CD8-positive, alpha-beta memory T cell (primary cell): Measurements from ENCODE around the gene CHD1. TPM values are rescaled to one million over a fixed set of nuclear protein-coding genes. Genes with fewer than 3 reads are reported as not detected.

Source experiments
- CTCF ChIA-PET: fragments of 350-600 bp; sonication (Branson Sonifier 250); formaldehyde crosslinking; loops from one replicate; lab custom pipeline; 2021; ENCODE audit warnings: antibody characterized with exemption; lab: Charles Lee
- POLR2A ChIA-PET: fragments of 350-600 bp; sonication (Branson Sonifier 250); formaldehyde crosslinking; loops from one replicate; lab custom pipeline; 2021; ENCODE audit warnings: antibody characterized with exemption; lab: Charles Lee
- DNase-seq, 5 donors: peaks; one replicate each; pipeline versions ENCODE4 v3.0.0 to v3.0.0-alpha.2; 2020 to 2022; ENCODE audit warnings: mixed read lengths in 1 of 5
- H3K27ac ChIP-seq: one replicate; pipeline ENCODE4 v1.7.0; 2013; ENCODE audit warnings: low read depth, mild to moderate bottlenecking, low read length, moderate library complexity
- H3K27me3 ChIP-seq: 2 replicates; pipeline ENCODE4 v1.7.0; 2013; ENCODE audit warnings: low read length, mild to moderate bottlenecking; ENCODE audit not compliant: insufficient read depth, poor library complexity, severe bottlenecking
- H3K36me3 ChIP-seq: 2 replicates; pipeline ENCODE4 v1.7.0; 2013; ENCODE audit warnings: mild to moderate bottlenecking, low read length, moderate library complexity; ENCODE audit not compliant: insufficient read depth
- H3K4me1 ChIP-seq: 2 replicates; pipeline ENCODE4 v1.7.0; 2013; ENCODE audit warnings: mild to moderate bottlenecking, low read length, moderate library complexity; ENCODE audit not compliant: insufficient read depth
- H3K4me3 ChIP-seq: 2 replicates; pipeline ENCODE4 v1.7.0; 2013; ENCODE audit warnings: mild to moderate bottlenecking, low read length
- H3K9me3 ChIP-seq: 2 replicates; pipeline ENCODE4 v1.7.0; 2013; ENCODE audit warnings: mild to moderate bottlenecking, low read length
- H3K27ac Mint-ChIP-seq, 8 donors: one replicate each; pipeline ENCODE4 v1.8.0; 2020 to 2021; ENCODE audit warnings: mixed read lengths in 8 of 8, mild to moderate bottlenecking in 6 of 8, inconsistent platforms in 3 of 8, moderate library complexity in 3 of 8
- H3K27me3 Mint-ChIP-seq, 2 donors: one replicate each; pipeline ENCODE4 v1.8.0; 2020 to 2021; ENCODE audit warnings: mixed read lengths in 2 of 2, mild to moderate bottlenecking in 1 of 2, moderate library complexity in 1 of 2
- H3K36me3 Mint-ChIP-seq, 3 donors: one replicate each; pipeline ENCODE4 v1.8.0; 2020 to 2021; ENCODE audit warnings: mixed read lengths in 3 of 3, inconsistent platforms in 1 of 3, mild to moderate bottlenecking in 1 of 3
- H3K4me1 Mint-ChIP-seq, 3 donors: one replicate each; pipeline ENCODE4 v1.8.0; 2020 to 2021; ENCODE audit warnings: mixed read lengths in 3 of 3, inconsistent platforms in 1 of 3, mild to moderate bottlenecking in 1 of 3
- H3K4me3 Mint-ChIP-seq, 7 donors: one replicate each; pipeline ENCODE4 v1.8.0; 2020 to 2021; ENCODE audit warnings: mixed read lengths in 7 of 7, mild to moderate bottlenecking in 6 of 7, moderate library complexity in 4 of 7, inconsistent platforms in 2 of 7
- H3K9me3 Mint-ChIP-seq, 5 donors: one replicate each; pipeline ENCODE4 v1.8.0; 2020 to 2022; ENCODE audit warnings: mixed read lengths in 5 of 5, mild to moderate bottlenecking in 3 of 5, moderate library complexity in 2 of 5, inconsistent platforms in 1 of 5
- polyA plus RNA-seq: library from polyadenylated mRNA; unstranded; fragments of 300-500 nt; fragmentation: Illumina TruSeq; gene quantifications from one replicate; pipeline ENCODE4 v1.2.3, GENCODE V29; 2021
- total RNA-seq, 2 experiments: library from RNA; stranded (reverse); gene quantifications; one replicate each; pipeline ENCODE4 v1.2.3, GENCODE V29; 2021

Gene CHD1
- total and polyA plus RNA-seq, 3 experiments from 2014 or later: 14.1 to 73.6 (median 70.8) TPM

DNA sequence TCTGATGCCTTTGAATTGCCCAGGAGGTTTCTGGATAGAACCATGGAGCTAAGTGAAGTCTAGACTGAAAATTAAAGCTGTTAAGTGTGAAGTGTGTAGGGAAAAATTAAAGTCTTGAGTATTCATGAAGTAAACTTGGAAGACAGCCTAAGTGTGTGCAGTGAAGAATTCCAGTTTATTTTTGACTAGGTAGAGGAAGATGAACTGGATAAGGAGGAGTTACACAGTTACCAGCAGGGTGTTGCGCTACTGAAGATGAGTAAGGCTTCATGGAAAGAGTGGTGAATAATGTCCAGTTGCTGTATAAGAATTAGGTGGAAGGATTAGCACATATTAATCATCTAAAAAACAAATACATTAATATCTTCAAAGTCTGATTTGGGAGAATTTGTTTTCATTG, 5.7 kb upstream of the CHD1 start:
- Histone ChIP-seq H3K27ac (no peak overlapping the region), H3K4me3 (no peak overlapping the region), H3K36me3 (no peaks in the 10 kb centered on the region), H3K27me3 (no peaks in the 10 kb centered on the region), H3K4me1 (peaks cover 54% of the 10 kb centered on the region), H3K9me3 (no peaks in the 10 kb centered on the region)
- ChIA-PET POLR2A (interaction anchor here (1.5 kb wide), 1 partner anchor 103 kb away, joined by 3 read pairs; no protein-coding TSS in a partner anchor), CTCF (interaction anchor here (0.7 kb wide), 1 partner anchor 103 kb away, joined by 3 read pairs; no protein-coding TSS in a partner anchor)
- DNase-seq: no peak
- no peaks in the 10 kb centered on the region for H3K9me3 Mint-ChIP-seq
- peaks cover 62 to 94% (median 73%) of the 10 kb centered on the region in 3 donors for H3K4me1 Mint-ChIP-seq
- peaks cover 0 to under 1% of the 10 kb centered on the region in 2 donors for H3K27me3 Mint-ChIP-seq
- H3K36me3 Mint-ChIP-seq: peaks cover 0 to 26% (median 2%) of the 10 kb centered on the region in 3 donors
- H3K4me3 Mint-ChIP-seq: no peak overlapping the region
- H3K27ac Mint-ChIP-seq: peak overlapping the region; percentile 84 to 100 (median 95)

DNA sequence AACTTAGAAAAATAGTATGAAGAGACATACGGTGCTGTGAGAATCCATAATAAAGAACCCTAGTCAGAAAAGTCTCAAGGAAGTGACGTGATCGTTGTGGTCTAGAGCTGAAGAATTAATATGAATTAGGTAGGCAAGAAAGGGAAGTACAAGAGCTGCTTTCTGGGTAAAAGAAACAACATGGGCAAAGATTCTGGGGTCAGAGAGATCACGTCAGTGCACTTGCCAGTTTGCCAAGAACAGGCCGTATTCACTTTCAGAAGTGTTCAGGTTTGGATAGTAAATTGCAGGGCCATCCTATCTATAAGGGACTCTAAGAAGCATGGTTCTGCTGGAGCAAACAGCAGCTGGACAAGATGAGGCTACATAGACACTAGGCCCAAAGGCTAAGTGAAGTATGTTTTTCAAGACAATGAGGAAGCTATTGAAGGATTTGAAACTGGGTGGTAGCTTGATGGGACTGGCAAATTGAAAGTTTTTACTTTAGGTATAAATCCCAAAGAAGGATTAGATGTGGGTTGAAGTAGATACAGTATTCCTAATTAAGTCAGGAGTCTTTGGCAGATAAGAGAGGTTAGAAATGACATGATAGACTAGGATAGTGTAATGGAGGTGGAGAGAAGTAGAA, 4.8 kb upstream of the CHD1 start:
- H3K9me3 Mint-ChIP-seq: no peaks in the 10 kb centered on the region
- H3K27ac ChIP-seq: peak overlapping the region; percentile 28
- H3K4me1 Mint-ChIP-seq: peaks cover 55 to 87% (median 69%) of the 10 kb centered on the region in 3 donors
- no peaks in the 10 kb centered on the region for H3K36me3 ChIP-seq
- peaks cover 0 to 7% of the 10 kb centered on the region in 2 donors for H3K27me3 Mint-ChIP-seq
- peaks cover 54% of the 10 kb centered on the region for H3K4me1 ChIP-seq
- H3K4me3 Mint-ChIP-seq: peak overlapping the region; percentile 0 to 64 (median 23)
- H3K9me3 ChIP-seq: no peaks in the 10 kb centered on the region
- H3K27ac Mint-ChIP-seq: peak overlapping the region; percentile 90 to 100 (median 95)
- ChIA-PET POLR2A (interaction anchor here (1.5 kb wide), 1 partner anchor 104 kb away, joined by 3 read pairs; no protein-coding TSS in a partner anchor), CTCF (no interaction called here)
- H3K27me3 ChIP-seq: no peaks in the 10 kb centered on the region
- peaks cover 0 to 35% (median 2%) of the 10 kb centered on the region in 3 donors for H3K36me3 Mint-ChIP-seq
- peak in 3 of 5 donors; percentile 54 to 72 (median 67) for DNase-seq
- H3K4me3 ChIP-seq: no peak overlapping the region

DNA sequence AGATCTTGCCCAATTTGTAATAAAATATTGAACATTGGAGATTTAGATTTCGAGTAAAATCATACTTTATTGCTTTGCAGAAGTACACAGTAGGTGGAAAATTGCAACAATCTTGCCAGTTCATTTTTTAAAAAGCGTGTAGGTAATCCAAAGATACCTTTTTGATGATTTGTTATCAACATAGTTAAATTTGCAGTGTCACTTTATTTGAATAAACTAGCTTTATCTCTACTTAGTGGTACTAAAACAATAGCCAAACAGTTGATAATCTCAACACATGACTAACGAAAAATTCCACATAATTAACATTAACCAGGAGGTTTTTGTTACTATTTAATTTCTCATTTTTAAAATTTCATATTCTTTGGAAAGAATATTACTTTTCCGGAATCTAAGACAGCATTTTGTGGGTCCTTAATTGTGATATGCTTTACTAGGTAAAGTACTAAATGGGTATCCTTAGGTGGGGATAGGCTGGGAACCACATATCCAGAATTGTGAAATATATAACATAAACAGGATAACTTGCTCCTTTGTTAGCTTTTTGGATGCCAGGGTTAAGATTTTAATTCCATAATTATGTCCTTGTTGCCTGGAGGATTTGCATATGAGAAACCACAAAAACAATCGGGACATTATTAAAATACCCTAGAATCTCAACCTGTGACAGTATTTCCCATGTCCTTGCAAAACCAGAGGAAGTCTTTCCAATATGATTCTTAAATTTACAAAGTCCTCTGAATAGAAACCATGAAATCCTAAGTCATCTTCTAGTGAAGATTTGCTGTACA, 2.4 kb upstream of the CHD1 start:
- no peaks in the 10 kb centered on the region for H3K9me3 ChIP-seq
- no peaks in the 10 kb centered on the region for H3K27me3 ChIP-seq
- H3K4me3 ChIP-seq: no peak overlapping the region
- POLR2A ChIA-PET: interaction anchor here (0.7 to 1.0 kb wide), 2 partner anchors 10 to 72 kb away, joined by 4 to 8 read pairs; no protein-coding TSS in a partner anchor
- Mint-ChIP-seq H3K36me3 (peaks cover 0 to 45% (median 2%) of the 10 kb centered on the region in 3 donors), H3K4me3 (peak overlapping the region in 6 of 7 donors; percentile 95 to 99 (median 97)), H3K27ac (peak overlapping the region; percentile 56 to 100 (median 100)), H3K4me1 (peaks cover 63 to 77% (median 77%) of the 10 kb centered on the region in 3 donors), H3K9me3 (no peaks in the 10 kb centered on the region), H3K27me3 (peaks cover 0 to 8% of the 10 kb centered on the region in 2 donors)
- H3K27ac ChIP-seq: no peak overlapping the region
- H3K36me3 ChIP-seq: no peaks in the 10 kb centered on the region
- H3K4me1 ChIP-seq: peaks cover 63% of the 10 kb centered on the region
- CTCF ChIA-PET: interaction anchor here (3.8 kb wide), 1 partner anchor 130 kb away, joined by 15 read pairs; no protein-coding TSS in a partner anchor
- no peak for DNase-seq

DNA sequence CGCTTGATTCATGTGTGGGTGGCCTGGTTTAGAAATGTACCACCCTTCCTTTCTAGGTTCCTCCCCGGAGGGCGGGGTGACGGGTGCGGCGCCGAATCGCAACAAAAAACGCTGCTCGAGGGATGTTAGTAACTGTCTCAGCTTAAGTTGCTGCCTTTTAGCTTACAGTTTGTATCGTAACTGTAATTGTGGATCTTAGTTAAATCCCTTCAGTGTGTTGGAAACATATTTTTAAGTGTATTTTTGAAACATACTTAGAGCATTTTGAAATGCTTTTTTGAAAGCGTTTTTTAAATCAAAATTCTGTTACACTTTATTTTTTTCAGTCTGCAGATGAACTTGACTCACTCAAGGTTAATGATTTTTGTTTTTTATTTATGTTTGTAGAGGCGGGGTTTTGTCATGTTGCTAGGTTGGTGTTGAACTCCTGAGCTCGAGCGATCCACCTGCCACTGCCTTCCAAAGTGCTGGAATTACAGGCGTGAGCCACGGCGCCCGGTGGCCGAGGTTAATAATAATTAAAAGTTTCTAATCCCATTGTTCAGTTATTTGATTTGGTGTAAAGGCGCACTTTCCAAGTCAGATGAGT, 997 bp upstream of the CHD1 start:
- Histone ChIP-seq H3K27ac (peak overlapping the region; percentile 100), H3K9me3 (no peaks in the 10 kb centered on the region), H3K4me3 (peak overlapping the region; percentile 96), H3K36me3 (peaks cover 6% of the 10 kb centered on the region), H3K27me3 (no peaks in the 10 kb centered on the region), H3K4me1 (peaks cover 65% of the 10 kb centered on the region)
- Mint-ChIP-seq H3K36me3 (peaks cover 0 to 59% (median 2%) of the 10 kb centered on the region in 3 donors), H3K9me3 (no peaks in the 10 kb centered on the region), H3K27ac (peak overlapping the region; percentile 100), H3K4me1 (peaks cover 68 to 81% (median 77%) of the 10 kb centered on the region in 3 donors), H3K4me3 (peak overlapping the region; percentile 95 to 99 (median 97)), H3K27me3 (peaks cover 0 to 8% of the 10 kb centered on the region in 2 donors)
- ChIA-PET CTCF (interaction anchor here (1.2 to 3.8 kb wide), 7 partner anchors 9 to 134 kb away, joined by 3 to 15 read pairs (median 6); no protein-coding TSS in a partner anchor), POLR2A (interaction anchor here (0.5 to 2.5 kb wide), 18 partner anchors 9 to 1994 kb away, joined by 3 to 23 read pairs (median 4); partner anchors contain the start of genes LNPEP and ST8SIA4)
- no peak for DNase-seq

DNA sequence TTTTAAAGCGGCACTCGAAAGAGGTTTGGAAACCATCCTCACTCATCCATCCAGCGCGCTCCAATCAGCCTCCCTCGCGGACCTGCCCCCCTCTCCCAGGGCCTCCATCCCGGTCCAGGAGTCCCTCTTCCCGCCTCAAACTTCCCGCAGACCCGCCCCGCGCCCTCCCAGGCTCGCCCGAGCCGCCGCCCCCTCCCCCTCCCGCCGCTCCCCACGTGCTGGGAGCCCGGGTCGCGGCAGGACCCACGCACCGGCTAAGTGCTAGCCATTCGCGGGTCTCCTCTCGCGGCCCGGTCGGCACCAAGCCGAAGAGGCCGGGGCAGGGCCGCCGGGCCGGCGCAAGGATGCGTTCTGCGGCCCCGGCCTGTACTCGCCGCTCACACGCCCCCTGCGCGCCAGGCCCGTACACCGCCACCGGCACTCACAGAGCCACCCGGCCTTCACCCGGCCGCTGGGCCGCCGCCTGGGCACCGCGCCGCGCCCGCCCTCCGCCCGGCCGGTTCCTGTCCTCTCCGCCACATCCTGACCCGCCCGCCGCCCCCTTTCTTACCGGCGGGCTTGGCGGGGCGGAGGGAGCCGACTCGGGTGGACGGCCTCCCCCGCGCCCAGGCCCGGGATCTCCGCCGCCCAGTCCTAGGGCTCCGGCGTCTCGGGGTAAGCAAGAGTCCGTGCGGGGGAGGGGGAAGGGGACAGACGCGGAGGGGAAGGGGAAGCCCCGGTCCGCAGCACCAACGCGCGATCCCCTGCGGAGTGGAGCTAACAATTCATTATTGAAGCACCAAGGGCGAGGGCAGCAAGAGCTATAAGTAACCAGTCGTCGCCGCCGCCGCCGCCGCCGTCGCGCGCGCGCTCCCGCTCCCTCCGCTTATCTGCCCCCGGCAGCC, 576 bp downstream of the CHD1 start:
- Histone ChIP-seq H3K4me1 (peaks cover 63% of the 10 kb centered on the region), H3K9me3 (no peaks in the 10 kb centered on the region), H3K4me3 (peak overlapping the region; percentile 91), H3K27me3 (no peaks in the 10 kb centered on the region), H3K36me3 (peaks cover 16% of the 10 kb centered on the region), H3K27ac (peak overlapping the region; percentile 100)
- peaks cover 0 to 72% (median 3%) of the 10 kb centered on the region in 3 donors for H3K36me3 Mint-ChIP-seq
- H3K27me3 Mint-ChIP-seq: peaks cover 0 to 8% of the 10 kb centered on the region in 2 donors
- DNase-seq: peak in 4 of 5 donors; percentile 29 to 60 (median 38)
- H3K9me3 Mint-ChIP-seq: no peaks in the 10 kb centered on the region
- H3K27ac Mint-ChIP-seq: peak overlapping the region; percentile 100
- ChIA-PET POLR2A (interaction anchor here (0.6 to 2.5 kb wide), 7 partner anchors 9 to 1992 kb away, joined by 3 to 23 read pairs (median 6); partner anchors contain the start of gene LNPEP), CTCF (interaction anchor here (1.0 to 3.8 kb wide), 4 partner anchors 23 to 133 kb away, joined by 3 to 15 read pairs (median 8); no protein-coding TSS in a partner anchor)
- H3K4me3 Mint-ChIP-seq: peak overlapping the region; percentile 95 to 99 (median 97)
- H3K4me1 Mint-ChIP-seq: peaks cover 64 to 81% (median 77%) of the 10 kb centered on the region in 3 donors

DNA sequence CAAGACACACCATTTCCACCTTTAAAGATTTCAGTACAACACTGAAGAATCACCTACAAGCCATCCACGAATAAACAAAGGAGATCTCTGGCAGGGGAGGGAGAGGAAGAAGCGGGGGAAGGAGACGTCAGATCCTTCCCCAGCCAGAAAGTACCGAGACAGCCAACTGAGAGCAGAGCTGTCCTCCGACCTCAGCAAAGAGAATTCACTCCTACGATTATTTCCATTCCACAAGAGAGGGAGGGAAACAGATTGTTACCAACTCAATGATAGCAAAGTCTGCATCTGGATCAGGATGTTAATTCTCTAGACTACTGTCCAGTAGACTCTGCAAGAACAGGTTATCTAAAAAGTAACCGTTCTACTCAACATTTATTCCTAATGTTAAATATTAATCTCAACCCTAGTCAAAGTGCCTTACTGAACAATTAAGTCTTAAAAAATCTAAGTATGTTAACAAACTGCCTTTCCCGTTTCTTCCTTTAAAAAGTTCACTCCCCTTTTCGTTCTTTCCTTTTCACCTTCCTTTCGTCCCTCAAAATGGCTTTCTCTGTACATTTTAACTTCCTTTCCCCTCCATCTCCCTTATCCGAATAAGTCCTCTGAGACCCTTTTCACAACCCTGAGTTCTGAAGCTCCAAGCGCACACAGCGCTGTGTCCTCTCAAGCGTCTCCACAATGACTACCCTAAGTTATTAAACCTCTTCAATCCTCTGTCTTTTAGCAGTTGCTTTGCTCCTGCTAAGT, 1.4 kb downstream of the CHD1 start:
- Histone ChIP-seq H3K27me3 (no peaks in the 10 kb centered on the region), H3K27ac (peak overlapping the region; percentile 100), H3K4me1 (peaks cover 58% of the 10 kb centered on the region), H3K9me3 (no peaks in the 10 kb centered on the region), H3K36me3 (peaks cover 16% of the 10 kb centered on the region), H3K4me3 (peak overlapping the region; percentile 91)
- H3K9me3 Mint-ChIP-seq: no peaks in the 10 kb centered on the region
- peak overlapping the region; percentile 90 to 98 (median 96) for H3K4me3 Mint-ChIP-seq
- peaks cover 59 to 80% (median 75%) of the 10 kb centered on the region in 3 donors for H3K4me1 Mint-ChIP-seq
- POLR2A ChIA-PET: interaction anchor here (0.7 kb wide), 1 partner anchor 10 kb away, joined by 3 read pairs; no protein-coding TSS in a partner anchor
- peak; percentile 48 to 74 (median 72) for DNase-seq
- peaks cover 0 to 8% of the 10 kb centered on the region in 2 donors for H3K27me3 Mint-ChIP-seq
- H3K36me3 Mint-ChIP-seq: peaks cover 0 to 76% (median 6%) of the 10 kb centered on the region in 3 donors
- peak overlapping the region; percentile 90 to 100 (median 99) for H3K27ac Mint-ChIP-seq
- CTCF ChIA-PET: interaction anchor here (1.0 to 1.4 kb wide), 4 partner anchors 23 to 135 kb away, joined by 3 read pairs; no protein-coding TSS in a partner anchor
